Measurements from ENCODE around the gene CHI3L1.

CHI3L1 gene

DNA sequence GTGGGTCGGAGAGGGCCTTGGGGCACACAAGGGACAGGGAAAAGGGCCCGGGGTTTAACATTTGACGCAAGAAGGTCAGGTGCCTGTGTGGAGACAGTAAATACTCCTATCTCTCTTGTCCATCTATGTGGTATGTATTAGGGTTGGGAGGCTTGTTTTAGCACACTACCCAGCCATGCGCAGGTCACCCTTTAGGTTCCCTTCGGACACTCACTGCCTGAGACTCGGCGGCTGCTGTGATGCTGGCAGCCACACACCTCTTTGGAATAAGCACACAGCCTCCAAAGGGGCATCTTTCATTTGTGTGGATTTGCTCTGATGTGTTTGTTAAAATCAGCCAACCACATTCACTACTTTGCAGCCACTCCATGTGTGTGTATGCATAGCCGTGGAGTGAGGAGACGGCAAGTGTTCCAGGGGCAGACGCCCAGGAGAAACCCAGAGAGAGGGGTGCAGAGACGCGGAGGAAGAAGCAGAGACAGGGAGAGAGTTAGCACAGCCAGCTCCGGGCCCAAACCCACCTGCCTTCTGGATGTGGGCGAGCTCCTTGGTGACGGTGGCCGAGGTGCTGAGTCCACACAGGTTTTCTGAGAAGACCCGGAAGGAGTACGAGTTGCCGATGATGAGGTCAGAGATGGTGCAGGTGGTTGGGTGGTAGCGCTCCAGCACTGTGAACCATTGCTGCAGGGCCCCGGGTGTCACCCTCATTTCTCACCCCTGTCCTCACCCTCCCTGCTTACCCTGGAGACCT is 16.6 kb downstream of the CHI3L1 start:
- FAIRE-seq, result no peak
- no peak for DNase-seq (ENCODE audit: low spot score)

DNA sequence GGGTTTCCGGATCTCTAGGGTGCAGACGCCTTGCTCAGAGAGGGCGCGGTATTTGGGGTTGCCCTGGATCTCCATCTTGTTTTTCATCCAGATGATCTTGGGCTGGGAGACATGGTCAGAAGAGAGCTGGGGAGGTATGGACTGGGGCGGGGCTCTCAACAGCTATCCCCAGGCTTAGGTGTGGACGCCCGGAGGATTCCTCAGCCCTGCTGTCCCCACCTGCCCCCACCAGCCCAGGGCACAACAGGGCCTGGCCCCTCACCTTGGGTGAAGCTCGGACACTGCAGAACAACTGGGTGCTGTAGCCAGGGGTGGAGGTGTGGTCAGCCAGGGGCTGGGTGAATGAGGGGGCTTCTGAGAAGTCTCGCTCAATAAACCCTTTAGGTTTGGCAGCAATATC is 17.5 kb downstream of the CHI3L1 start:
- FAIRE-seq, result no peak

DNA sequence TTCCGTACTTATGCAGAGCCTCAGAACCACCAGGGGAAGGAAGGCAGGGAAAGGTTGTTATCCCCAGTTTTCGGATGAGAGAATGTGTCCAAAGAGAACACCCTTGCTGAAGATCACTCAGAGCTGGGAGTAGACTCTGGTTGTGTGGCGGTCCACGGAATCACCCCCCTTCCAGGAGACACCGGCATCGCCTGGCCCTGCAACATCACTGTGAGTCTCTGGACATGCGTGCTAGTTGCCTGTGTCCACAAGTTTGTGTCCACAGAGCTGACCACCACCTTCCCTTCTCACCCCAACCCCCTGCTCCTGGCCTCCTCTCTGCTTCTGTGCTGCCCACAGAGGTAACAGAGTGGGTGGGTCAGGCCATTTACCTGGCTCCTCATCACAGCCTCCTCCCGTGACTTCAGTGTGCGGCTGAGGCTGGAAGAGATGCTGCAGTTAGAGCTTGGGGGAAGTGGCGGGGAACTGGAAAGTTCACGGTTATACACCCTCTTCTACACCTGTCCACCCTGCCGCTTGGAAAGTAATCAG is 18.2 kb downstream of the CHI3L1 start:
- no peak for FAIRE-seq

More for the DNA sequence above, 17.5 kb downstream of the CHI3L1 start:
- no peak for DNase-seq (ENCODE audit: low spot score)

DNA sequence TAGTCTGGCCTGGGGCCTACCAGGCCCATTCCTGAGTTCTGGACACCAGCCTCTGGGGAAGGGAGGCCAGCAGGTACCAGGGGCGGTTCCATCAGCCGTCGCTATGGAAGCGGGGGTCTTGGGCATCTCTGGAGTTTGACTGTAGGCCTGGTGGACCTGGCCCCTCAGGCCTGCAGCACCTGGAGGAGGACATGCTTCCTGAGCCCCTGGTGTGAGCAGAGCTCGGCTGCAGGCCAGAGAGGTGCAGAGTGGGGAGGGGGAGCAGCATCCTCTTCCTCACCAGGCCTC is 18.6 kb downstream of the CHI3L1 start:
- FAIRE-seq (no peak), DNase-seq (ENCODE audit: low spot score) (no peak)

More for the DNA sequence above, 18.2 kb downstream of the CHI3L1 start:
- no peak for DNase-seq (ENCODE audit: low spot score)

DNA sequence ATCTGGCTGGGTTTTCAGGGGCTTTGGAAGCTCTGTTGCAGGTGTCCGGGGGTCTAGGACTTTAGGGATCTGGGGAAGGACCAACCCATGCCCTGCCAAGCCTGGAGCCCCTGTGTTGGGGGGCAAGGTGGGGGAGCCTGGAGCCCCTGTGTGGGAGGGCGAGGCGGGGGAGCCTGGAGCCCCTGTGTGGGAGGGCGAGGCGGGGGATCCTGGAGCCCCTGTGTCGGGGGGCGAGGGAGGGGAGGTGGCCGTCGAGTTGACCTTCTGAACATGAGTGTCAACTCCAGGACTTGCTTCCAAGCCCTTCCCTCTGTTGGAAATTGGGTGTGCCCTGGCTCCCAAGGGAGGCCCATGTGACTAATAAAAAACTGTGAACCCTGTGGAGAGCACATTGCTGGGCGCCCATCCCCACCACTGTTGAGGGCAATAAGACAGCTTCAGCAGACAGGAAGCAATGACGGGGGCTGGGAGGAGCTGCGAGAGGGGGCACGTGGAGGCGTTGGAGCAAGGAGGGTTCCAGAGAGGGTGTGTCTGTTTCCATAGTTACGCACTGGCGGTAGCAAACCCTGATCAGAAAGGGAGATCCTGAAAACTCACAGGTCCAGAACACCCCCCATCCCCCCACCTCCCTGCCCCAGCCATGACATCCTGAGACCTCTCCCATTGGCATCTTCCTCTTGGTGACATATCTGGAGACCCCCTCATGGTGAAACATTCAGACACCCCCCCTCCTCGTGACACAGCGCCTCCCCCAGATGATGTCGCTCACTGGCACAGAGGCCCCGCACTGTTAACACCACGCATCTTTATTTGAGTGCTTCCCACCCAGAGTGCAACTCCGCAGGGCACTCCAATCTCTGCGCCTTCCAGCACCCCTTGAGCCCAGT is 19.2 kb downstream of the CHI3L1 start:
- FAIRE-seq (no peak), DNase-seq (ENCODE audit: low spot score) (peak; percentile 3)

DNA sequence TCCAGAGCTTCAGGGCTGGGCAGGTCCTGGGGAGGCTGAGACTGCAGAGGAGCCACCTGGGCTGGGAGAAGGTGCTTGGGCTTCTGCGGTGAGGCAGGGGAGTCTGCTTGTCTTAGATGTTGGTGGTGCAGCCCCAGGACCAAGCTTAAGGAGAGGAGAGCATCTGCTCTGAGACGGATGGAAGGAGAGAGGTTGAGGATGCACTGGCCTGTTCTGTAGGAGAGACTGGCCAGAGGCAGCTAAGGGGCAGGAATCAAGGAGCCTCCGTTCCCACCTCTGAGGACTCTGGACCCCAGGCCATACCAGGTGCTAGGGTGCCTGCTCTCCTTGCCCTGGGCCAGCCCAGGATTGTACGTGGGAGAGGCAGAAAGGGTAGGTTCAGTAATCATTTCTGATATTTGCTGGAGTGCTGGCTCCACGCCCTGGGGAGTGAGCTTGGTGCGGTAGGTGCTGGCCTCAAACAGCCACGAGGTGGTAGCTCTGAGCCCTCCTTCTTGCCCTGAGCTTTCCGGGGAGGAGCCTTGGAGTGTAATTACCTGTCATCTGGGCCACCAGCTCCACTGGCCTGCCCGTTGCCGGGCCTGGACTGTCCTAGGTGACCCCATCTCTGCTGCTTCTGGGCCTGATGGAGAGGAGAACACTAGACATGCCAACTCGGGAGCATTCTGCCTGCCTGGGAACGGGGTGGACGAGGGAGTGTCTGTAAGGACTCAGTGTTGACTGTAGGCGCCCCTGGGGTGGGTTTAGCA is 20.1 kb downstream of the CHI3L1 start:
- no peak for FAIRE-seq
- DNase-seq (ENCODE audit: low spot score), result no peak

DNA sequence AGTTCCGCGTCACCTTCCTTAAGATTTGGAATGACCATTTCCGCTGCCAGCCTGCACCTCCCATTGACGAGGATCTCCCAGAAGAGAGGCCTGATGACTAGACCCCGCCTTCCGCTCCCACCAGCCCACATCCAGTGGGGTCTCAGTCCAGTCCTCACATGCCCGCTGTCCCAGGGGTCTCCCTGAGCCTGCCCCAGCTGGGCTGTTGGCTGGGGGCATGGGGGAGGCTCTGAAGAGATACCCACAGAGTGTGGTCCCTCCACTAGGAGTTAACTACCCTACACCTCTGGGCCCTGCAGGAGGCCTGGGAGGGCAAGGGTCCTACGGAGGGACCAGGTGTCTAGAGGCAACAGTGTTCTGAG is 20.7 kb downstream of the CHI3L1 start:
- no peak for FAIRE-seq
- DNase-seq (ENCODE audit: low spot score), result no peak

DNA sequence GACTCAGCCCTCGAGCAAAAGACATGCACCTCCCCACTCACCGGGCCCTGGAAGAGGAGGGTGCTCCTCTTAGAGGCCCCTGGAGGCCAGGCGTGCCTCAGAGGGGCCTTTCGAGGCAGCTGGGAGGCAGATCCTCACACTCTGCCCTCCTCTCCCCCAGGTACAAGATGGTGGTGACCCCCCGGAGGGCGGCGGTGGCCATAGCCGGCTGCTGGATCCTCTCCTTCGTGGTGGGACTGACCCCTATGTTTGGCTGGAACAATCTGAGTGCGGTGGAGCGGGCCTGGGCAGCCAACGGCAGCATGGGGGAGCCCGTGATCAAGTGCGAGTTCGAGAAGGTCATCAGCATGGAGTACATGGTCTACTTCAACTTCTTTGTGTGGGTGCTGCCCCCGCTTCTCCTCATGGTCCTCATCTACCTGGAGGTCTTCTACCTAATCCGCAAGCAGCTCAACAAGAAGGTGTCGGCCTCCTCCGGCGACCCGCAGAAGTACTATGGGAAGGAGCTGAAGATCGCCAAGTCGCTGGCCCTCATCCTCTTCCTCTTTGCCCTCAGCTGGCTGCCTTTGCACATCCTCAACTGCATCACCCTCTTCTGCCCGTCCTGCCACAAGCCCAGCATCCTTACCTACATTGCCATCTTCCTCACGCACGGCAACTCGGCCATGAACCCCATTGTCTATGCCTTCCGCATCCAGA is 21.3 kb downstream of the CHI3L1 start:
- FAIRE-seq (no peak), DNase-seq (ENCODE audit: low spot score) (no peak)

DNA sequence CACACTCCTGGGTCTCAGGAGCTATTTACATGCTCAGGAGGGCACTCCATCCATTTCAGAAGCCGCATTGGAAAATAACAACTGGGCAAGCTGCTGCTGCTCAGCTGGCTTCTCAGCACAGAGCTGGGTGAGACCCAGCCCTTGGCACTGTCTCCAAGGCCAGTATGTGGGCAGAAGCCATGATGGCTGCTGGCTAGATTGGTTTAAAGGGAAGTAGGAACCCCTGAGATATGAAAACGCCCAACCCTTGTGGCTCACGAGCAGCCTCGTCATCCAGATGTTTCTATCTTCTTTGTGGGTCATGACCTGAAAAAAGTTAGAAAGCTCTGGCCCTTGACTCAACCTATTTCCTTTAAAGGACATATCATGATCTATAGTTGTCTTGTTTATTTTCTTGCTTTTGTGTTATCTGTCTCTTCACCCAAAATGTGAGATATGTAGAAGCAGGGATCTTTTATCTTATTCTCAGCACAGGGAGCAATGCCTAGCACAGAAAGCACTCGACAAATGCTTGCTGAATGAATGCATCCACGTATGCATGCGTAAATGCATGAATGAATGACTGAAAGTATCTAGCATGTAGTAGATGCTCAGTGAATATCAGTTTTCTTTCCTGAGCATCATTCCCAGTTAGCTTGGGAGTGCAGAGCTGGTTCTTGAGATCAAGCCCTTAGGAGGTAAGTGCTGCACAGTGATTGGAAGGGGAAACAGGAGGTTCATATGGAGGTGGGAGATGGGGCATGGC is 22.4 kb downstream of the CHI3L1 start:
- DNase-seq (ENCODE audit: low spot score) (no peak), FAIRE-seq (no peak)

DNA sequence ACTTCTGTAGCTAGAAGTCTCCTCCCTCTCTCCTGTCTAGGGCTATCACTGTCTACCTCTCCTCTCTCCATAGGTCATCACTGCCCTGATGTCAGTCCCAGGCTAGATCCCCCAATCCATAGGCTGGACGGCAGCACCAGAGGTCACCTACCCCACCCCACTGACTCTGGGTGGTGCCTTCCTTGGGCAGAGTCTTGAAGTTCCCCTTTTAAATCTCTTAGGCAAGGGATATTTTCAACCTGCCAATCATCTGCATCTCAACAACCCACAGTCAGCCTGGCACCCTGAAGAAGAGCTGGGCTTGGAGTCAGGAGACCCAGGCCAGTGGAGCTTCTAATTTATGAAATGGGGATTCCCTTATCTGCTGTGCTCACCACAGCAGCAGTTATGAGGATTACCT is 24.1 kb downstream of the CHI3L1 start:
- no peak for DNase-seq (ENCODE audit: low spot score)
- no peak for FAIRE-seq

DNA sequence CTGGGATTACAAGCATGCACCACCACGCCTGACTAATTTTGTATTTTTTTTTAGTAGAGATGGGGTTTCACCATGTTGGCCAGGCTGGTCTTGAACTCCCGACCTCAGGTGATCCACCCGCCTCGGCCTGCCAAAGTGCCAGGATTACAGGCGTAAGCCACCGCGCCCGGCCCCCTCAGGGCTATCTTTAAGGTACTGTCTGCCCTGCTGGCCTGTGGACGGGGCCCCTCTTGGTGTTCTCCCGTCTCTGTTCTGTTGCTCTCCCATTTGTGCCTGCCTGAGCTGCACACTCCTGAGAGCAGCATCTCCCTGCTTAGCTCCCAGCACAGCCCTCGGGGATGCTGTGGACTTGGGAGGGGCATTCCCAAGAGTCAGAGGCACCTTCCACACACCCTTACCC is 24.8 kb downstream of the CHI3L1 start:
- FAIRE-seq (no peak), DNase-seq (ENCODE audit: low spot score) (no peak)

DNA sequence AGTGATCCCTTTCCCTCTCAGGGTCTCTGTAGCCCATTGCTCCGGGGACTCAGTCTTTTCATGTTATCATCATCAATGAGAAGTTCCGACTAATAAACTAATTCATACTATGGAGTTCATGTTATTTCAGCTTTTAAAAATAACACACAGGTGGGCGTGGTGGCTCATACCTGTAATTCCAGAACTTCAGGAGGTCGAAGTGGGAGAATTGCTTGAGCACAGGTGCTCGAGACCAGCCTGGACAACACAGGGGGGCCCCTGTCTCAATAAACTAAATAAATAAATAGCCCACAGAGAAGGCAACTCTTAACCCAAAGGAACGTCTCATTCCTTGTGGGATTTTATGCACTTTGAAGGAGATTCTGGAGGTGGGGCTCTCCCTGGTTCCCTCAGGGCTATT is 25.3 kb downstream of the CHI3L1 start:
- DNase-seq (ENCODE audit: low spot score) (no peak), FAIRE-seq (no peak)

DNA sequence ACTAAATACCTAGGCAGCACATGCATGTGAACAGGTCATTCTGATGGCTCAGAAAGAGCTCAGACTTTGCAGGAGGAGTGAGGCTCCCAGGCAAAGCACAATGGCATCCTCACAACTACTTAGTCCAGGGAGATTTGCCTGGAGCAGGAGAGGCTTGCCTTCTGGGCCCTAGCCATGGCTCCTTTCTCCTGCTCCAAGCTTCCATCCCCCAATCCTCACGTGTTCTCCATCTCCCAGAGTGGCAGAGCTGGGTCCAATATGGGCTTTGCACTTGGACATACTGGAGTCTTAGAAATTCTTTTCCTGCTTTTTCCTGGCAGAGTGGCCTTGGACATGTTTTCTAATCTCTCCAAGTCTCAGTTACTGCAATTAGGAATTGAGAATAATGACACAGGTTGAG is 26.7 kb downstream of the CHI3L1 start:
- FAIRE-seq, result no peak
- DNase-seq (ENCODE audit: low spot score), result no peak

DNA sequence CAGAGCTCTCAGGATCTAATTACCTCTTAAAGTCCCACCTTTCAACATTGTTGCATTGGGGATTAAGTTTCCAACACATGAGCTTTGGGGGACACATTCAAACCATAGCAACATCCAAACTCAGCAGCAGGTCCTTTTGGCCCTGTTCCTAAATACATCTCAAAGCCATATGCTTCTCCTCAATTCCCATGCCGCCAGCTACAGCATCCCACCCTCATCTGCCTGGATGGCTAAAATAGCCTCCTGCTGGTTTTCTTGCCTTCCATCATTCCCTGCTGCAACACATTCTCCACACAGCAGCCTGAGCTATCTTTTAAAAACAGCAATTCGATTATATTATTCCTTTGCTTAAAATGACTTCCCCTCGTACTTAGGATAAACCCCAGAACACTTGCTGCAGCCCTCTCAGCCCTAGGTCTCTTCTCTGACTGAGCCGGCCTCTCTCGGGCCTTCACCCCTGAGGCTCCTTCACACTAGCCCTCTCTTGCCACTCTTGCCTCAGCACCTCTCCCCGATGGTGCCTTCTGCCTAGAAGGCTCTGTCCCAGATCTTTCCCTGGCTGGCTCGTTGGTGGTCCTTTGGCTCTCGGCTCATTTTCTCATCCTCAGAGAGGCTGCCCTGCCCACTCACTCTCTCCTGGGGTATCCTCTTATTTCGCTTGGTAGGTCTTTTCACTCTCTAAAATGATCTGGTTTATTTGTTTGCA is 27.4 kb downstream of the CHI3L1 start:
- no peak for FAIRE-seq
- no peak for DNase-seq (ENCODE audit: low spot score)

DNA sequence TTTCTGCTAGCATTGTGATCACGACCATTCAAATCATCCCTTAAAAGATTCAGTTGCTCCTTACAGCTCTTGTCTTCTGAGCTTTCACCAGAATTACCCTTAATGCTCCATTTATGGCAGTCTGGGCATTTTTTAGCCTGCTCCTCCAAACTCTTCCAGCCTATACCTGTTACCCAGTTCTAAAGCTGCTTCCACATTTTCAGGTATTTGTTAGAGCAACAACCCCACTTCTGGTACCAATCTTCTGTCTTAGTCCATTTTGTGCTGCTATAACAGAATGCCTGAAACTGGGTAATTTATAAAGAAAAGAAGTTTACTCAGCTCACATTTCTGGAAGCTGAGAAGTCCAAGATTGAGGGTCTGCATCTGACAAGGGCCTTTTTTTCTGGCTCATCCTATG is 28.1 kb downstream of the CHI3L1 start:
- DNase-seq (ENCODE audit: low spot score) (no peak), FAIRE-seq (no peak)

DNA sequence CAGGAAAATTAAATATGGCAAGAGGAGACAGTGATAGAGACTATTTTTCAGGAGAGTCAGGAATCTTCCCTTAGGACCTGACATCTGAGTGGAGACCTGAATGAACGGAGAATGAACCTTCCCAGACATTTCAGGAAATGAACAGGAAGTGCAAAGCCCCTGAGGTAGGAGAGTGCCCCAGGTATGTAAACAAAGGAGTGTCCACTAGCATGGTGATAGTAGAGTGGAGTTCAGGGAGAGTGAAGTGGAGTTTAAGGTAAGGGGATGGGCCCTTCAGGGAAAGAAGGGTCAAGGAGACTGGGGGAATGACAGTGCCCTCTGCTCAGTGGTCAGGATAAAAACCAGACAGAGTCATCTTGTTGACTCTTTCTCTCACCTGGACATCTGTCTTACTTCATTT is 30.2 kb downstream of the CHI3L1 start:
- FAIRE-seq (no peak), DNase-seq (ENCODE audit: low spot score) (no peak)

DNA sequence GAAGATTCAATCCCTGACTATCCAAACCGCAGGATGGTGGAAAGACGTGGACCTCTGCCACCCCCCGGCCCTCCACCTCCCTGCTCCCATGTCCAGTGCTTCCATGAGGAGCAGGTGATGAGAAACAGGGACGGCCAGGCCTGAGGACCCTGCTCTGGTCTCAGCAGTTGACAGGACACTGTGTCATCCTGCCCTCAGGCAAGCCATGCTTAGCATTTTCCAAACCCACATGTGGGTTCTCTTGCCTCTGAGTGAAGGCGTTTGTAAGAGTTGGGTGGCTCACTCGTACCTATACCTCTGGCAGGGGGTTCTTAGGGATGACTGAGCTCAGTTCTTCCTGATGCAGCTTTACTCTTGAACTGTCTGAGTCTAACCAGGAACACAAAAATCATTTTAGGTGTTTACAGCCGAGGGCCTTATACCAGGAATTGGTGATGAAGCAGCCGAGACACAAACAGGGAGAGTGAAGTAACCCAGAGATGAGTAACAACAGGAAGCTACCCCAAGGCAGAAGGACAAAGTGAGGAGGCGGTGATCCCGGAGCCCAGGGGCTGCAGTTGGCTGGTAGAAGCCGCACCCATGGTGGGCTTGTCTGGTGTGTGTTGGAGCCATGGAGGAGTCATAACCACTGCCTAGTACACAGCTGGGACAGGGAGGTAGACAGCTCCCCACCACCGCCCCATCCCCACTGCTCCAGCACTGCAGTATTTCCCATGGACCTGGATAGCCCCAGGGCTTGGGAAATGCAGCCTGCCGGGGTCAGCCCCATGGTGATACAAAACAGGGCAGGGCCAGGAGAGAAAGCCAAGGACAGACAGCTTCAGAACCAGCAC is 32.3 kb downstream of the CHI3L1 start:
- DNase-seq (ENCODE audit: low spot score) (peak; percentile 82), FAIRE-seq (no peak)

DNA sequence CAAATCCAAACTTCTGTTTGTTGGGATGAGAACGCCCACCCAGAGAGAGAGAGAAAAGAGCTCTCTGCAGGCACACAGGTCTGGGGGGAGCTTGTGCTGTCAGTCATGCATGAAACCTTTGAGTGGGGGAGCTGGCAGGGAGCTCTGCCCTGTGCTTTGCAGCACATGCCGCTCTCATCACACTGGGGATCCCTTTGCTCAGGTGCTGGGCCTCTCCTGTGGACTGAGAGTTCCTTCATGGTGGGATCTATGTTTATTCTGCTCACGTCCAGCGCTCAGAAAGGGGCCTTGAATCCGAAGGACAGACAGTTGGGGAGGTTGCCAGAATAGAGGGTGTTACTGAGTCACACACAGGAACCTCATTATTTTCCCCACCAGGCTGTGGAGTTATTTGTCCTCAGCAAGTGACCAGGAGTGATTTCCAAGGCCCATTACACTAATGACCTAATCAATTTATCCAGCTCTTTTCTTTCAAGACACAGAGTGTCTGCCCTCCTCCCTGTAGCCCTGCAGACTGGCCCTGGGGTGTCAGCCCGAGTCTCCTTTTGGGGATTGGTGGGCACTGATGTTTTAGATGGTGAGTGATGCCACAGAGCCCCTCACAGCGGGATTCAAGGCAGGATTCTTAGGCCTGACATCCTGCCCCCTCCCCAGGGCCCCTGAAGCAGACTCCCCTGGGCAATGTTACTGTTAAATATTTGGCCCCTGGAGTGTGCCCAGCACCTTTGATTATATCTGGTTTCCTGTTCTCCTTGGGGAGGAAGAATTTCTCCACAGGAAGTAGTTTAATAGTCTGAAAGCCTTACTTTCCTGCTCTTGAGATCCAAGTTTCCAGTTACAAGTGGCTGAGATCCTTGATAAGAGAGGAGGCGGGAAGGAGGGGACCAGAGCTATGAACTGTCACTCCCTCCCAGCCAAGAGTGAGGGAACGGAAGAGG is 33.2 kb downstream of the CHI3L1 start:
- FAIRE-seq (peak; percentile 93), DNase-seq (ENCODE audit: low spot score) (peak; percentile 75)
